ENCODE results near the gene PPP3CA.

The PPP3CA gene

DNA sequence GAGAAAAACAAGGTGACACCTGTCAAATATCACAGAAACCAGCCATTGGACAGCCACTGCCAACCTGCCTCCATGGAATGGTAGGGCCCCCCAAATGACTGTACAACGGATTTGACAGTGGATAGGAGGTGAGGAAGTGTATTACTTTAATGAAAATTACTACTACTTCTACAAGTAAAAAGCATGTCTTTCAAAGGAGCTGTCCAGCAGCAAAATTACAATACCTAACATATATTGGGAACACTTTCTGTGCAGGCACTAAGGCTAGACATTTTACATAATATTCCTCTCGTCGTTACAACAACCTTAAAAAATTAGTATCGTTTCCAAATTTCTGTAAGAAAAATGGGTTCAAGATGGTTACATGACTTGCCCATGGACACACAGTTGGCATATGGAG lies 14.9 kb downstream of the PPP3CA start:
- no peak for FAIRE-seq
- no peak for DNase-seq (ENCODE audit: low spot score)

DNA sequence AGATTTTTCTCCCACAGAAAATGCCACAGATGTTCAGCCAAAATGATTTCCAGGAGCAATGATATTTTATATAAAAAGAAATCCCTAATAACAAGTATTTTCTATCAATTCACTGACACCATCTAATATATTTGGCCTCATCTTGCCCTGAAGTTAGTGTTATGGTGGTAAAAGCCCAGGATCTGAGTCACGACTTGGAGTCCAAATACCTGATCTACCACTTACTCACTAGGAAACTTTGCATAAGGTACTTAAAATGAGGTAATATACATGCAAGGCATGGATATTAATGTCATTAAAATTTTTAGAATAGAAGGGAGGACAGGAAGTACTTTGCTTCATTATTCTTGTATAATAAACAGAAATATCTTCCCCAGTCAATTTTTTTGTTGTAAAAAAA lies 16.3 kb downstream of the PPP3CA start:
- FAIRE-seq, result no peak
- no peak for DNase-seq (ENCODE audit: low spot score)

GRCh38 chr4:101329592-101329991 lies 17.7 kb downstream of the PPP3CA start:
- FAIRE-seq, result no peak

DNA sequence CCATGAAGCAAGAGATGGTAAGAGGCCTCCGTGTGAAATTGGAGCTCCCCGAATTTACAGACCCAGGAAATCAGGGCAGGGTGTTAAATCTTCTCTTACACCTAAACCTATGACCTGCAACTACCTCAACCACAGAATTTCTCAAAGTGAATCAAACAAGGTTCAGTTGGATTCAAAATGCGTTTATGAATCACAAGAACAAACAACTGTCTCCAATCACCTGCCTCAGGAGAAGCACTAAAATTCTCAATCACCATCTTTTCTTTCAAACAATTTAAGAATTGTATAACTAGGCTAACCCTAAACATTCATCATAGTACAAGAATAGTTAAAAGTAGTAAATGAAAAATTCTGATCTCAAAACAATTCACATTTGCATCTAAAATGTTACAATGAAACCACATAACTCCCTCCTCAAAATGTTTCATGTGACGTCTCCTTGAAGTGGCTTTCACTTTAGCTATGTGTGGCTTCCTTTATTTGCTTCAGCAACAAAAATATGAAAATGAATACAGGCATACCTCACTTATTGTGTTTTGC lies 19.2 kb downstream of the PPP3CA start:
- no peak for FAIRE-seq
- DNase-seq (ENCODE audit: low spot score), result no peak

More at GRCh38 chr4:101329592-101329991, 17.7 kb downstream of the PPP3CA start:
- DNase-seq (ENCODE audit: low spot score), result no peak

GRCh38 chr4:101326576-101326975 lies 20.8 kb downstream of the PPP3CA start:
- no peak for FAIRE-seq
- DNase-seq (ENCODE audit: low spot score), result no peak

DNA sequence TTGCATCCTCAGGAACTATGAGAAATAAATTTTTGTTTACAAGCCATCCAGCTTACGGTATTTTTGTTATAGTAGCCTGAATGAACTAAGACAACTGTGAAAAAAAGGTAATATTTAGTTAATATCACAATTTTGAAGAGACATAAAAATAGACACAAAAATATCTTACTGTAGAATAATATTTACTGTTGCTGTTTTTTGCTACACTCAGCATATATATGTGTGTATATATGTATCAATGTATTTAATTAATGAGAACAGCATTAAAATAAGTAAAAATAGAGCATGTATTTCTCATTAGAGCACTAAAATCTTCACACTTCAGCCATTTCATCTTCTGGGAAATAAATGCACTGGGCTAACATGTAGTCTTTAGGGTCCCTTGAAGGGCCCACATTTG lies 24.6 kb downstream of the PPP3CA start:
- no peak for DNase-seq (ENCODE audit: low spot score)
- no peak for FAIRE-seq

DNA sequence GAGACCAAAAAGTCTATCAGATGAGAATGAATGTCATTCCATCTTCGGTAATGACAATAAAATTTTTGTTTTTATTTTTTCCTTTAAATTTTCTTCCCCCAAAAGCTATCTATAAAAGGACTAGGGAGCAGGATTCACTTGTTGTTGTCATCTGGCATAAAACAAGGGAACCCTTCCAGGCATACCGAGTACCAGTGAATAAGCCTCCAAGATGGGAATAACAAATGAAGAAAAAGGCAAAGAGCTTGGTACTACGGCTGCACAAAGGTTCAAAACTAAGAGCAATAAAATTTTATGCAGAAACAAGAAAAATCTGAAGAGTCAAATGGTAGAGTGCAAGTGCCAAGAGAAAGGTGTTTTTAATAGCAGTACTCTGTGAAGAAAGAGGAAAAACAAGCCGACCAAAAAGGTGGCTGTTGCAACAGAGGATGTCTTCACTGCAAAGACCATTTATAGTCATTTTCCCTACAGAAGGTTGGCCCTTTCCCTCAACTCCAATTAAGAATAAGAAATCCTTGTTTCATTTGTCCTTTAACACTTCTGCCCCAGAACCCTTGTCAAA lies 25.8 kb downstream of the PPP3CA start:
- DNase-seq (ENCODE audit: low spot score) (no peak), FAIRE-seq (no peak)

GRCh38 chr4:101315786-101316185 lies 31.5 kb downstream of the PPP3CA start:
- FAIRE-seq (no peak), DNase-seq (ENCODE audit: low spot score) (no peak)

GRCh38 chr4:101315041-101315440 lies 32.3 kb downstream of the PPP3CA start:
- DNase-seq (ENCODE audit: low spot score) (no peak), FAIRE-seq (no peak)

GRCh38 chr4:101309925-101310324 lies 37.4 kb downstream of the PPP3CA start:
- no peak for FAIRE-seq
- no peak for DNase-seq (ENCODE audit: low spot score)

DNA sequence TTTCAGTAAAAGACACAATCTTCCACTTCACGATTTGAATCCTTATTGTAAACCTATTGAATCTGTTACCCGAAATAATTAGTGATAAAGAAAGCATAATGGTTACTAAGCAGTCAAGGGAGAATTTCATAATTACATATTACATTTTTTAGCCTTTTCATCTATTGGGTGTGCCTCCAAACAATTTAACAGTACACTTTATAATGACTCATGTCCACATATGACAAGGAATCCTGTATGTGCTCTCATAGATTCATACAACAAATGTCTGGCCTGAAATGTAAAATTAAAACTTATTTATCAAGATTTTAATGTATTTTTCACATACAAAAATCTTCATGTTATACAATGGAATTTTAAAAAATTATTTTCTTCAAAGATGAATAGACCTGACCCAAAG lies 39.4 kb downstream of the PPP3CA start:
- FAIRE-seq (no peak), DNase-seq (ENCODE audit: low spot score) (no peak)

- FAIRE-seq (no peak), DNase-seq (ENCODE audit: low spot score) (no peak)
These were observed 40.3 kb downstream of the PPP3CA start for GRCh38 chr4:101306764-101307615.

DNA sequence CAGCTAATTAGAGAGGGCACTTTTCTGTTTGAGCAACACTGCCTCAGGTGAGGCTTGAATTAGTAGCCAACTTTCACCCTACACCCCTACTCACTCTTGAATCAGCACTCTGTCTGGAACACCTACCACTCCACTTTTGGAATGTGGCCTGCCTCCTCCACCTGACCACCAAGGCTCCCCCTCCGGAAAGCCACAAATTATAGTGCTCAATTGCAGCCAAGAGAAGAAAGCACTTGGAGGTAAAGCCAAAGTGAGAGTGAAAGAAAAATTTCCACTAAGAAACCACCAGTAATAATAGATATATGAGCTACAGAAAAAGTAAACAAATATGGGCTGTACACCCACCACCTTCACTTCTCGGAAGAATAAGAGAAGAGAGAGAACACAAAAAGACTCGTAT lies 41.1 kb downstream of the PPP3CA start:
- no peak for FAIRE-seq

DNA sequence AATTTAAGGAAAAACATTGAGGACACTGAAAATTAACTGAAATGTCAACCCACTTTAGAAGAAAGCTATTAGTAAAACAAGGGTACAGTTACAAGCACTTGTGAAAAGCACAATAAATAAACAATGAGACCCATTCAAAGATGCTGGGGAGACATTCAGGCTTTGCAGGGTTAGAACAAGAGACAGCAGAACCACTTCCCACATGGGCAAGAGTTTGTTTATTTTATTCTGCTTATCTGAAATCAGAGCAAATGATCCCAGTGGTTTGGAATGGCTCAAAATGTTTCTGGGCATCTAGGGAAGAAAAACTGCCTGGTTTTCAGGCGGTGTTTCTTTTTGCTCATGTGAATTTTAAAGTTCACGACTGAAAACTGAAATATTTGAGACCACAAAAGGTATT lies 42.4 kb downstream of the PPP3CA start:
- no peak for FAIRE-seq
- DNase-seq (ENCODE audit: low spot score), result no peak

More for the DNA sequence above, 41.1 kb downstream of the PPP3CA start:
- DNase-seq (ENCODE audit: low spot score), result peak; percentile 30

- DNase-seq (ENCODE audit: low spot score) (no peak), FAIRE-seq (no peak)
These were observed 47.3 kb downstream of the PPP3CA start for GRCh38 chr4:101299899-101300540.

- FAIRE-seq (no peak), DNase-seq (ENCODE audit: low spot score) (no peak)
These were observed 48.3 kb downstream of the PPP3CA start for GRCh38 chr4:101299021-101299420.

DNA sequence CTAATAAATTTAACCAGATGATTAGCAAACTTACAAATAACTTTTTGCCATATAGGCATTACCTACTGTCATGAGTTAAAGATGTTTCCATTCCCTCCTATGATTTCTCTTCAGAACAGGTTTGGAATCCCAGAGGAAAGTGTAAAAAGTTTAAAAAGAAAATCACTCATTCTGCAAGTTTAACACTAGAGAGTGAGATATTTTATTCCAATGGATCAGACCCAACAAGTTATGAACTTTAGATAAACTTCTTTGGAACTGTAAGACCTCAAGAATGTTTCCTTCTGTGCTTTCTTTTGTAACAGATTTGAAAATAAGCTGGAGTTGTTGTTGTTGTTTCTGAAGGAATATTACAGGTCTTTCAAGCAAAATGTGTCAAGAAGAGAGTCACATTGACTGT lies 51.6 kb downstream of the PPP3CA start:
- DNase-seq (ENCODE audit: low spot score), result no peak
- no peak for FAIRE-seq

DNA sequence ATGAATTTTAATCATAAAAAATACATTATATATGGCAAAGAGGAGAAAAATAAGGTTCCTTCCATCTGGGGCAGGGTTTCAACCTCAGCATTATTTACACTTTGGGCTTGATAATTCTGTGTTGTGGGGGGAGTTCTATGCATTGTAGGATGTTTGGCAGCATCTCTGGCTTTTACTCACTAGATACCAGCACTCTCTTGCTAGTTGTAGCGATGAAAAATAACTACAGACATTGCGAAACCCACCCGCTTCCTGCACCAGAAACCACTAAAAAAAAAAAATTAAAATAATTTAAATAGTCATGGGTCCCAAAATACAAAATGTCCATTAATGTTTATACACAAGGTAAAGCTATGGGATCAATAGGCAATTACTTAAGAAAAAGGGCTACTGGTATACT lies 52.7 kb downstream of the PPP3CA start:
- DNase-seq (ENCODE audit: low spot score) (no peak), FAIRE-seq (no peak)

DNA sequence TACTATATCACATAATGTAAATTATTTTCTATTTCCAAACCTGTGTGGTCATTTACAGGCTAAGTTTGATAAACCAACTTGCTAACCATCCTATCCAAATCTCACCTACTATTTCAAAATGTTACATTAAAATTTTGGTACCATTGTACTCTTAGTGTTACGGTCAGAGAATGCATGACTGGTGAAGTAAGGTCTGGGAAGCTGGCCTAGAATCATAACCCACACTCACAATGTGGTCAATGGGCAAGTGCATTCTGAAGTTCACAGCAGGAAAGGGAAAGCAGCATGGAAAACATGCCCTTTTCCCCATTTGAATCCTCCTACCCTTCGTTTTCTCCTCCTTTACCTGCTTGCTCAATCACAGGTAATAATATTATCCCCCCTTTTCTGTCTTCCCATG lies 54.4 kb downstream of the PPP3CA start:
- DNase-seq (ENCODE audit: low spot score) (no peak), FAIRE-seq (no peak)

- DNase-seq (ENCODE audit: low spot score), result no peak
- FAIRE-seq, result no peak
These were observed 55.1 kb downstream of the PPP3CA start for GRCh38 chr4:101292214-101292613.

DNA sequence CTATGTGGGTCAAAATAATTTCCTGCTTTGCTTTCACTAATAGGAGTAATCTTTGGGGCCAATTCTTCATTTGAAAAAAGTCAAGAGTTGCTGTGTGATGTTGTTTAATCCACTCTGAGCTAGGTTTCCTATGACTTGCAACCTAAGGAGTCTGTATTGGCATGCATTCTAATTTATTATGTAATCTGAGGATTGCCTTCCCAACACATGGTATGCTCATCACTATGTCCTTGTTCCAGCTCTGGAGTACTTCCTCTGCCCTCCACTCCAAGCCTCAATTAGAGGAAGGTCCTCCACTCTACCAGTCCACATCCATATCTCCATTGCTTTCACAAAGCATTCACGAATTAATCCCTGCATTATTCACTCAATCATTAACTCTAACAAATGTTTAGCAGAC lies 56.1 kb downstream of the PPP3CA start:
- no peak for DNase-seq (ENCODE audit: low spot score)
- no peak for FAIRE-seq

DNA sequence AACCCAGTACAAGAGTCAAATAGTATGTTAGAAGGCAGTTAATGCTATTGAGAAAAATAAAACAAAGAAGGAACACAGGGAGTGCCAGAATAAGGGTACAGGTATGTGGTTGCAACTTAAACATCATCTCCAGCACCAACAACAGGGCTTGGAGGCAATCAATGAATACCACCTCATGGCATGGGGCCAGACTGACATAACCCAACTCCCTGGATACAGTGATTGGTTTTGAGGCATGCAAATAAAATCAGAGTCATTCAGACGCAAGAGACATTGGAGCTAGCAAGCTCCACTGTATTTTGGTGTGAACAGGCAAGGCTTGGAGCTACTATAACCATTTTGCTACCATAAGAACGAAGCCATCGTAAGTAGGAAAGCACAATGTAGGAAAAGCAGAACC lies 56.7 kb downstream of the PPP3CA start:
- DNase-seq (ENCODE audit: low spot score) (no peak), FAIRE-seq (no peak)
